ENCODE measurements around the gene ENTREP1. TPM values are rescaled to one million over a fixed set of nuclear protein-coding genes. Genes with fewer than 3 reads are reported as not detected.
"Not testable (repeated sequence)": the region's sequence is repeated elsewhere in the genome, so short reads cannot be mapped to it uniquely, and the experiment has no call there.

Gene ENTREP1
- total RNA-seq, 2 experiments from 2014 or later: 0.07 TPM; not detected in 1

DNA sequence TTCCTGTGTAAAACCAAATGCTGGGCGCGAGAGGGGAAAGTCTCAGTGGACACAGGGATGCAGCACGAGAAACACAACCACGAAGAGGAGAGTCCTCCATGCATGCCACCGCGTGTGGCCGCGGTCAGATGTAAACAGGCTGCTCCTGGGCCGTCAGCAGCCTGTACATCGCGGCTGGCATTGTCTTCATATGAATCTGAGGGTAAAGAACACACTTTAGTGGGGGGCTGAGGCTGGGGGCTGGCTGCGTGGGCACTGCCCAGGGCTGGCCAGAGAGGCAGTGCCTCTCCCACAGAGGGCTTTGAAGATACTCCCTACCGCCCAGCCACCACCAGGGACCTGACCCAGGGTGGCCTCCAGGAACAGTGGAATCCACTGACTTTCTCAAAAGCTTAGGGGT lies 106.2 kb downstream of the ENTREP1 start:
- Mint-ChIP-seq H3K9me3 (no peaks in the 10 kb centered on the region), H3K4me1 (ENCODE audit: low read depth) (no peaks in the 10 kb centered on the region), H3K36me3 (no peaks in the 10 kb centered on the region), H3K4me3 (no peak overlapping the region), H3K27ac (no peak overlapping the region), H3K27me3 (no peaks in the 10 kb centered on the region)
- intact Hi-C loops (cut with micrococcal nuclease): no loop called here
- POLR2A ChIA-PET: no interaction called here
- DNase-seq: no peak
- CTCF ChIA-PET: interaction anchor here (3.0 kb wide), 1 partner anchor 11 kb away, joined by 10 read pairs; no protein-coding TSS in a partner anchor

DNA sequence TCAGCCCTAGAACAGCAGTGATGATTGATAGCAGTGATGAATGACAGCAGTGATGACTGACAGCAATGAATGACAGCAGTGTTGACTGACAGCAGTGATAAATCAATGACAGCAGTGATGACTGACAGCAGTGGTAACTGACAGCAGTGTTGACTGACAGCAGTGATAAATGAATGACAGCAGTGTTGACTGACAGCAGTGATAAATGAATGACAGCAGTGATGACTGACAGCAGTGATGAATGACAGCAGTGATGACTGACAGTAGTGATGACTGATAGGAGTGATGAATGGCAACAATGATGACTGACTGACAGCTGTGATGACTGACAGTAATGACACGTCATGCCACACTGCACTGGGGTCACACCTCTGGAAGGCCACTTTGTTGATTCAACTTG lies 106.8 kb downstream of the ENTREP1 start:
- CTCF ChIA-PET: interaction anchor here (1.0 kb wide), 1 partner anchor 10 kb away, joined by 5 read pairs; no protein-coding TSS in a partner anchor
- Mint-ChIP-seq H3K36me3 (no peaks in the 10 kb centered on the region), H3K9me3 (no peaks in the 10 kb centered on the region), H3K4me3 (no peak overlapping the region), H3K27me3 (no peaks in the 10 kb centered on the region), H3K27ac (no peak overlapping the region), H3K4me1 (ENCODE audit: low read depth) (no peaks in the 10 kb centered on the region)
- POLR2A ChIA-PET: no interaction called here
- DNase-seq: no peak
- intact Hi-C loops (cut with micrococcal nuclease): no loop called here

DNA sequence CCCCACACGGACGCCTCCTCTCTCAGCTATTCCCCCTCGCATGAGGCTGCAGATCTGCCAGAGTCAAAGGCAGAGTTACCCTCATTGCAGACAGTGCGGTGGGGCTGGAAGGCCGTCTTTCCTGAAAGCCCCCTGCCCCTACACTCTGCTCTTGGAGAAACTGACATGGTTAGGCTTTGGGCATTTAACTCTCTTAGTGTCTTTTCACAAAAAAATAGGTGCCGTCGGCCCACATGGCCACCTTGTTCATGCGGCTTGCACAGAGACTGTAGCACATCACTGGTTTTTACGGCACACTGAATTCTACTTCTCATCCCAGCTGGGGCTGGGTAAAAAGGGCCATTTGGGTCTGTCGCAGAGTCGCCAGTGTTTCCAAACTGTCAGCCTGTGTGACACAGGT lies 107.6 kb downstream of the ENTREP1 start:
- intact Hi-C loops (cut with micrococcal nuclease): no loop called here
- Mint-ChIP-seq H3K4me3 (no peak overlapping the region), H3K9me3 (no peaks in the 10 kb centered on the region), H3K27me3 (no peaks in the 10 kb centered on the region), H3K4me1 (ENCODE audit: low read depth) (no peaks in the 10 kb centered on the region), H3K36me3 (no peaks in the 10 kb centered on the region), H3K27ac (no peak overlapping the region)
- CTCF ChIA-PET: interaction anchor here (1.0 kb wide), 1 partner anchor 11 kb away, joined by 5 read pairs; no protein-coding TSS in a partner anchor
- no peak for DNase-seq
- POLR2A ChIA-PET: no interaction called here

DNA sequence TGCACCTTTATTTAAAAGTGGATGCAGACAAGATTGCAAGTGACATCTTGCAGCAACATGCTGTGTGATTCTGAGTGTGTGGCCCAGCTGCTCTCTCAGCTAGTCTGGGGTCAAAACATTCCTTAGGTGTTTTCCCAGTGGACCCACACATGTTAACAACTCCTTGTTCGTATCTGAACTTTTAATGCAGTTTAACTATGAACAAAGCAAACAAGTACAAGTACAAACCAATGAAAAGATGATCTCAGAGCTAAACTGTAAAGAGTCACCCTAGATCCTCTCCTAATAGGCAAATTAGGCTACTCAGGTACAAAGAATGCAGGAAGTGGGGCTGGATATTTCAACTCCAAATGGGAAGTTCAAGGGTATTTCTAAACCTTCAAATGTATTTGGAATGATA lies 108.4 kb downstream of the ENTREP1 start:
- no peaks in the 10 kb centered on the region for H3K27me3 Mint-ChIP-seq

DNA sequence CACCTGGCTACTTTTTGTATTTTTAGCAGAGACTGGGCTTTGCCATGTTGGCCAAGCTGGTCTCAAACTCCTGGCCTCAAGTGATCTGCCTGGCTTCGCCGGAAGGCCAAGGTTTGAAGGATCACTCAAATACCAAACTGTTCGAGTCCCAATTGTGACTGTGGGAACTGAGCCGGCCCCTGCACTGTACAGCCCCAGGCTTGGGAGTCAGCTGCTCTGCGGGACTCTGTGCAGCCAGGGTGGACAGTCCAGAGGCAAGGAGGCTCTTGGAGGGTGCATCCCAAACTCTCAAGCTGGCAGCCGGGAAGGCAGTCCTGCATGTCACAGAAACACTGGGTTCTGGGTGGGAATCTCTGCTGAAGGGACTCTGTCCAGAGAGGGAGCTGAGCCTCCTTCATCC lies 109.0 kb downstream of the ENTREP1 start:
- CTCF ChIA-PET: interaction anchor here (0.6 kb wide), 1 partner anchor 11 kb away, joined by 3 read pairs; no protein-coding TSS in a partner anchor

More for the DNA sequence above, 108.4 kb downstream of the ENTREP1 start:
- ChIA-PET POLR2A (no interaction called here), CTCF (interaction anchor here (0.6 kb wide), 1 partner anchor 10 kb away, joined by 3 read pairs; no protein-coding TSS in a partner anchor)
- DNase-seq: no peak
- no peak overlapping the region for H3K27ac Mint-ChIP-seq
- no peak overlapping the region for H3K4me3 Mint-ChIP-seq
- H3K36me3 Mint-ChIP-seq: no peaks in the 10 kb centered on the region
- H3K9me3 Mint-ChIP-seq: no peaks in the 10 kb centered on the region
- no peaks in the 10 kb centered on the region for H3K4me1 Mint-ChIP-seq (ENCODE audit: low read depth)
- intact Hi-C loops (cut with micrococcal nuclease): no loop called here

DNA sequence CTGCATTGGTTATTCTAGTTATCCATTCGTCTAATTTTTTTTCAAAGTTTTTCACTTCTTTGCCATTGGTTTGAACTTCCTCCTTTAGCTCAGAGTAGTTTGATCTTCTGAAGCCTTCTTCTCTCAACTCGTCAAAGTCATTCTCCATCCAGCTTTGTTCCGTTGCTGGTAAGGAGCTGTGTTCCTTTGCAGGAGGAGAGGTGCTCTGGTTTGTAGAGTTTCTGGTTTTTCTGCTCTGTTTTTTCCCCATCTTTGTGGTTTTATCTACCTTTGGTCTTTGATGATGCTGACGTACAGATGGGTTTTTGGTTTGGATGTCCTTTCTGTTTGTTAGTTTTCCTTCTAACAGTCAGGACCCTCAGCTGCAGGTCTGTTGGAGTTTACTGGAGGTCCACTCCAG lies 114.6 kb downstream of the ENTREP1 start:
- H3K36me3 Mint-ChIP-seq; H3K27me3 Mint-ChIP-seq; H3K27ac Mint-ChIP-seq; H3K9me3 Mint-ChIP-seq; intact Hi-C loops (cut with micrococcal nuclease); DNase-seq; H3K4me3 Mint-ChIP-seq; CTCF ChIA-PET; H3K4me1 Mint-ChIP-seq (ENCODE audit: low read depth); POLR2A ChIA-PET: not testable (repeated sequence)

More for the DNA sequence above, 109.0 kb downstream of the ENTREP1 start:
- no peaks in the 10 kb centered on the region for H3K27me3 Mint-ChIP-seq
- H3K4me3 Mint-ChIP-seq: no peak overlapping the region
- no peaks in the 10 kb centered on the region for H3K9me3 Mint-ChIP-seq
- no peaks in the 10 kb centered on the region for H3K36me3 Mint-ChIP-seq
- DNase-seq: no peak
- H3K27ac Mint-ChIP-seq: no peak overlapping the region
- POLR2A ChIA-PET: no interaction called here
- H3K4me1 Mint-ChIP-seq (ENCODE audit: low read depth): no peaks in the 10 kb centered on the region
- intact Hi-C loops (cut with micrococcal nuclease): no loop called here

DNA sequence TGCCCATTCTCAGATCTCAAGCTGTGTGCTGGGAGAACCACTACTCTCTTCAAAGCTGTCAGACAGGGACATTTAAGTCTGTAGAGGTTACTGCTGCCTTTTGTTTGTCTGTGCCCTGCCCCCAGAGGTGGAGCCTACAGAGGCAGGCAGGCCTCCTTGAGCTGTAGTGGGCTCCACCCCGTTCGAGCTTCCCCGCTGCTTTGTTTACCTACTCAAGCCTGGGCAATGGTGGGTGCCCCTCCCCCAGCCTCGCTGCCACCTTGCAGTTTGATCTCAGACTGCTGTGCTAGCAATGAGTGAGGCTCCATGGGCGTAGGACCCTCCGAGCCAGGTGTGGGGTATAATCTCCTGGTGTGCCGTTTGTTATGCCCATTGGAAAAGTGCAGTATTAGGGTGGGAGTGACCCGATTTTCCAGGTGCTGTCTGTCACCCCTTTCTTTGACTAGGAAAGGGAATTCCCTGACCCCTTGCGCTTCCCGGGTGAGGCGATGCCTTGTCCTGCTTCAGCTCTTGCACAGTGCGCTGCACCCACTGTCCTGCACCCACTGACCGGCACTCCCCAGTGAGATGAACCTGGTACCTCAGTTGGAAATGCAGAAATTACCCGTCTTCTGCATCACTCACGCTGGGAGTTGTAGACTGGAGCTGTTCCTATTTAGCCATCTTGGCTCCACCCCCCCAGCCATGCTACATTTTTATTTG lies 115.4 kb downstream of the ENTREP1 start:
- H3K4me3 Mint-ChIP-seq; POLR2A ChIA-PET; DNase-seq; H3K27me3 Mint-ChIP-seq; H3K4me1 Mint-ChIP-seq (ENCODE audit: low read depth); H3K27ac Mint-ChIP-seq; H3K9me3 Mint-ChIP-seq; H3K36me3 Mint-ChIP-seq; intact Hi-C loops (cut with micrococcal nuclease): not testable (repeated sequence)
- CTCF ChIA-PET: interaction anchor here (1.4 kb wide), 1 partner anchor 19 kb away, joined by 5 read pairs; no protein-coding TSS in a partner anchor

Other genes starting within 250 kb of the ENTREP1 start
- gene TJP2, start 150.9 kb upstream of the ENTREP1 start, total RNA-seq: 10 to 100 TPM; 12.9 to 15.3 TPM

All from activated CD4-positive, alpha-beta memory T cell treated with anti-CD3 and anti-CD28 coated beads for 36 hours (primary cell).